Nephron (organoid): Measurements from ENCODE around the gene LYPD1.
"Not testable (repeated sequence)": the region's sequence is repeated elsewhere in the genome, so short reads cannot be mapped to it uniquely, and the experiment has no call there.

Source experiments
- H3K27ac Mint-ChIP-seq, 3 experiments: 2 replicates each; pipeline ENCODE4 v1.8.0; 2020; ENCODE audit warnings: mixed read lengths in 3 of 3, mild to moderate bottlenecking in 2 of 3, moderate library complexity in 1 of 3
- H3K27me3 Mint-ChIP-seq: 2 replicates; pipeline ENCODE4 v1.8.0; 2021; ENCODE audit warnings: low read depth, mild to moderate bottlenecking, moderate library complexity, mixed read lengths
- H3K36me3 Mint-ChIP-seq: 2 replicates; pipeline ENCODE4 v1.8.0; 2020; ENCODE audit warnings: low read depth, mixed read lengths
- H3K4me1 Mint-ChIP-seq: 2 replicates; pipeline ENCODE4 v1.8.0; 2020; ENCODE audit warnings: mixed read lengths
- H3K4me3 Mint-ChIP-seq, 3 experiments: 2 replicates each; pipeline ENCODE4 v1.8.0; 2020; ENCODE audit warnings: mild to moderate bottlenecking in 3 of 3, mixed read lengths in 3 of 3, moderate library complexity in 2 of 3
- H3K9me3 Mint-ChIP-seq: 2 replicates; pipeline ENCODE4 v1.8.0; 2020; ENCODE audit warnings: mixed read lengths
- CTCF ChIP-seq, 3 experiments: fragments of 200-600 bp; sonication (generic); IDR thresholded peaks; one replicate each; pipeline ENCODE4 v1.5.0; 2021; ENCODE audit warnings: antibody characterized with exemption in 3 of 3; ENCODE audit not compliant: unreplicated experiment in 3 of 3

LYPD1 gene

DNA sequence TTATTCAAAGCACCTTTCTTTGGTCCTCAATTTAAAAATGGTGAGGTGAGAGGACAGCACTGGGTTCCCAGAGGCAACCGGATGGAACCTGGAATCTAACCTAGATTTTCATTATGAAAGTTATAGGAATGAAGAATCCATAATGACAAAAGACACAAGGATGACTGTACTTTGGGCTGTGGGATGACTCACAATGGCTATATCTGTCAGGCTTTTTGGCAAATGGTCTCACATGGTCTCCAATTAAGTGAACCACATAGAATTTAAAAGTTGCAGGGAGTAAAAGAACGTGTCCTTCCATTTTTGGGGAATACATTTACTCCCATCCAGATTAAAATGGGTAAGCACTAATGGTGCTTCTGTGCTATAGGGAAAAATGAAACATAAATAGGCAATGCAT lies 31.8 kb upstream of the LYPD1 start:
- Mint-ChIP-seq H3K4me3 (no peak overlapping the region), H3K27ac (no peak overlapping the region), H3K9me3 (no peaks in the 10 kb centered on the region), H3K36me3 (no peaks in the 10 kb centered on the region), H3K27me3 (no peaks in the 10 kb centered on the region), H3K4me1 (no peaks in the 10 kb centered on the region)
- no peak for TF ChIP-seq CTCF (IDR thresholded peaks at IDR 0.05; ENCODE audit: unreplicated experiment in 3 of 3)

DNA sequence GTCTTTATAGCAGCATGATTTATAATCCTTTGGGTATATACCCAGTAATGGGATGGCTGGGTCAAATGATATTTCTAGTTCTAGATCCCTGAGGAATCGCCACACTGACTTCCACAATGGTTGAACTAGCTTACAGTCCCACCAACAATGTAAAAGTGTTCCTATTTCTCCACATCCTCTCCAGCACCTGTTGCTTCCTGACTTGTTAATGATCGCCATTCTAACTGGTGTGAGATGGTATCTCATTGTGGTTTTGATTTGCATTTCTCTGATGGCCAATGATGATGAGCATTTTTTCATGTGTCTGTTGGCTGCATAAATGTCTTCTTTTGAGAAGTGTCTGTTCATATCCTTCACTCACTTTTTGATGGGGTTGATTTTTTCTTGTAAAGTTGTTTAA lies 29.8 kb upstream of the LYPD1 start:
- not testable (repeated sequence) for H3K27ac Mint-ChIP-seq, H3K9me3 Mint-ChIP-seq, H3K27me3 Mint-ChIP-seq, H3K36me3 Mint-ChIP-seq, H3K4me3 Mint-ChIP-seq, H3K4me1 Mint-ChIP-seq

GRCh38 chr2:132698347-132698746 lies 28.3 kb upstream of the LYPD1 start:
- H3K4me1 Mint-ChIP-seq, H3K9me3 Mint-ChIP-seq, H3K27ac Mint-ChIP-seq, H3K27me3 Mint-ChIP-seq, H3K36me3 Mint-ChIP-seq, H3K4me3 Mint-ChIP-seq: not testable (repeated sequence)

DNA sequence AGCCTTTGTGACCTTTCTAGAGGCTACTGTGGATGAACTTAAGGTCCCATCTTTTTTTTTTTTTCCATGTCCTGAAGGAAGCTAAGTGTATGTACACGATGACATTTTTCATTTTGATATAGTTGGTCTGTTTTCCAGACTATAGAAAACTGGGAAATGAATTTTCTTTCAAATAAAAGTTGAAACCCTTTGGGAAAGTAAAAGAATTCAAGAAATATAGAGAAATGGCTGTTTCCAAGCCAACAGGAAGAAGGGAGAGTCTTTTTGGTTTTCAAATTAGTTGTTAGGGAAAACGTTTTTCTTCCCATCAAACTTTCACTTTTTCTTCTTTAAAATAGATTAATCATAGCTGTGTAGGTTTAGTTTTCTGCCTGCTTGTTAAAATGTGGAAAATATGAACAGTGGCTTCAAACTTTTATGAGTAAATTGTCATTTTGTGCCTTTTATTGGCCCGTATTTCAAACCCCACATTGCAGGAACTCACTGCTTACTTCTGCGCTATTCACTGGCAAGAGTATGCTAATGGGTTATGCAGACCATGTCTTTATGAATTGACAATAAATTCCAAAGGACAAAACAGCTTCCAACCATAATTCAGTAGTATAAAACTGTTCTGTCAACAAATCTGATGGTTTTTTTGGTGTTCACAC lies 27.7 kb upstream of the LYPD1 start:
- Mint-ChIP-seq H3K27me3 (no peaks in the 10 kb centered on the region), H3K4me1 (no peaks in the 10 kb centered on the region)
- TF ChIP-seq CTCF (IDR thresholded peaks at IDR 0.05; ENCODE audit: unreplicated experiment in 3 of 3): no peak

DNA sequence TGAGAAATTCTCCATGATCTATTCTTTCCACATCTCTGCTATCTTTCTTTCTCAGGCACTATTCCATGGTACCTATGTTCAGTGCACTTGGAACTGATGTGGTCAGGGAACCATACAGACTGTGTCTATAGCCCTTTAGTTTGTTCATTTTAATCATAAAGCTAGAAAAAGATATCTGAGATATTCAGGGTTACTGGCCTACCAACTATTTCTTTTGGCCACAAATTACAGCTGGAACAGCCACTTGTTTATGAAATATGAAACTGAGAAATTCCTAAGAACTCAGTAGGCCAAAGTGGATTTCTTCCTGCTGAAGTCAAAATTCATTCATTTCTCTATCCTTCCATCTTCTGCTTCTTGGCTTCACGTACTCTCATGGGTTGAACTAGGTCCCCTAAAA lies 22.8 kb upstream of the LYPD1 start:
- no peak for TF ChIP-seq CTCF (IDR thresholded peaks at IDR 0.05; ENCODE audit: unreplicated experiment in 3 of 3)
- Mint-ChIP-seq H3K4me3 (no peak overlapping the region), H3K9me3 (no peaks in the 10 kb centered on the region), H3K36me3 (no peaks in the 10 kb centered on the region), H3K27me3 (no peaks in the 10 kb centered on the region), H3K4me1 (no peaks in the 10 kb centered on the region), H3K27ac (no peak overlapping the region)

More for the DNA sequence above, 27.7 kb upstream of the LYPD1 start:
- H3K27ac Mint-ChIP-seq: no peak overlapping the region
- H3K9me3 Mint-ChIP-seq: no peaks in the 10 kb centered on the region
- H3K36me3 Mint-ChIP-seq: no peaks in the 10 kb centered on the region
- H3K4me3 Mint-ChIP-seq: no peak overlapping the region

DNA sequence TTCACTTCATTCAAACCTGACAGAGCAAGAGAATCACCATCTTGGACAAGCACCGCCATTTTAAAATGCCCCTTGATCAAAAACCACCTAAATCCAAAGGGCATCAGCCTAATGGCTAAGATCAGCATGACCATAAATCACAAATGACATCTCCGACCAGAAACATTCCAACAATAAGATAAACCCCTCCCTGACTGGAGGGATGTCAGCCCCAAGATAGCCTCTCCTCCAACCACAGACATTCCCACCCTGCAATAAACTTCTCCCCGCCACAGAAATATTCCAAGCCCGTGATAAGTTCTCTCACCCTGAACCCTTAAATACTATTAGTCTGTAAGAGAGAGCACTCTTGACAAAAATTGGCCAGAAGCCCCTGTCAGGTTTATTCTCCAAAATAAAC lies 21.6 kb upstream of the LYPD1 start:
- no peak for TF ChIP-seq CTCF (IDR thresholded peaks at IDR 0.05; ENCODE audit: unreplicated experiment in 3 of 3)
- H3K36me3 Mint-ChIP-seq: no peaks in the 10 kb centered on the region

GRCh38 chr2:132690664-132691303 lies 20.8 kb upstream of the LYPD1 start:
- TF ChIP-seq CTCF (IDR thresholded peaks at IDR 0.05; ENCODE audit: unreplicated experiment in 3 of 3): no peak
- H3K9me3 Mint-ChIP-seq: no peaks in the 10 kb centered on the region
- no peaks in the 10 kb centered on the region for H3K36me3 Mint-ChIP-seq
- no peak overlapping the region for H3K27ac Mint-ChIP-seq
- H3K4me3 Mint-ChIP-seq: no peak overlapping the region
- H3K27me3 Mint-ChIP-seq: peaks cover 2% of the 10 kb centered on the region
- H3K4me1 Mint-ChIP-seq: no peaks in the 10 kb centered on the region

More for the DNA sequence above, 21.6 kb upstream of the LYPD1 start:
- Mint-ChIP-seq H3K4me3 (no peak overlapping the region), H3K27ac (no peak overlapping the region), H3K4me1 (no peaks in the 10 kb centered on the region), H3K9me3 (no peaks in the 10 kb centered on the region), H3K27me3 (no peaks in the 10 kb centered on the region)
